ENCODE results near the gene LINC01488.

DNA sequence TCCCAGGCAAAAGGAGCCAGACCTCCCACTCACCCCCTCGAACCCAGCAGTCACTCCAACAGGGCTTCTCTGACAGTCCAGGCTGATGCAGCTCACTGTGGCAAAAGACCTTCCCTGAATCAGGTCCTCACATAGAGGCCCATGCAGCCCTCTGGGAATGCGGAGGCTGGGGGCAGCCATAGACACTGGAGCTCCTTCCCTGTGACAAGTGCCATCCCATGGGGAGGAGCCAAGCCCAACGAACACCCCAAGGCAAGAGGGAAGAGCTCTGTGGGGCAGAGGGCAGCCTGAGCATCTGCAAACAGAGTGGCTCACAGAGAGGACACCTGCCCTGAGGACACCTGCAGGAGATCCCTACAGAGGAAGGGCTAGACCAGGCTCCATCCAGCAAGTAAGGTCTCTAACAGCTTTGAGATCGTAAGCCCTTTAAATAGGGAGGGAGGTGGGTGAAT is at the start of gene LINC01488:
- TF ChIP-seq POLR2A (IDR thresholded peaks at IDR 0.05) (no peak), POLR2AphosphoS5 (IDR thresholded peaks at IDR 0.05) (no peak)
- TF ChIP-seq, protein P1, sequence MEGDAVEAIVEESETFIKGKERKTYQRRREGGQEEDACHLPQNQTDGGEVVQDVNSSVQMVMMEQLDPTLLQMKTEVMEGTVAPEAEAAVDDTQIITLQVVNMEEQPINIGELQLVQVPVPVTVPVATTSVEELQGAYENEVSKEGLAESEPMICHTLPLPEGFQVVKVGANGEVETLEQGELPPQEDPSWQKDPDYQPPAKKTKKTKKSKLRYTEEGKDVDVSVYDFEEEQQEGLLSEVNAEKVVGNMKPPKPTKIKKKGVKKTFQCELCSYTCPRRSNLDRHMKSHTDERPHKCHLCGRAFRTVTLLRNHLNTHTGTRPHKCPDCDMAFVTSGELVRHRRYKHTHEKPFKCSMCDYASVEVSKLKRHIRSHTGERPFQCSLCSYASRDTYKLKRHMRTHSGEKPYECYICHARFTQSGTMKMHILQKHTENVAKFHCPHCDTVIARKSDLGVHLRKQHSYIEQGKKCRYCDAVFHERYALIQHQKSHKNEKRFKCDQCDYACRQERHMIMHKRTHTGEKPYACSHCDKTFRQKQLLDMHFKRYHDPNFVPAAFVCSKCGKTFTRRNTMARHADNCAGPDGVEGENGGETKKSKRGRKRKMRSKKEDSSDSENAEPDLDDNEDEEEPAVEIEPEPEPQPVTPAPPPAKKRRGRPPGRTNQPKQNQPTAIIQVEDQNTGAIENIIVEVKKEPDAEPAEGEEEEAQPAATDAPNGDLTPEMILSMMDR (IDR thresholded peaks at IDR 0.05), result no peak

Data from upper lobe of left lung (tissue), 4 donors.